K562 (cell line): Measurements from ENCODE around the gene IQCM. TPM values are rescaled to one million over a fixed set of nuclear protein-coding genes. Genes with fewer than 3 reads are reported as not detected.

Experiments used
- ATAC-seq: fragments of 200-7000 bp; cut with Tn5 transposase; 3 replicates; pipeline ENCODE4 v1.9.1; 2020; ENCODE audit warnings: moderate library complexity
- BruUV-seq: library from RNA; stranded (reverse); fragments of 400-500 nt; replicated peaks from 2 replicates; lab custom pipeline; 2021; lab: Mats Ljungman, UMichigan
- CTCF ChIA-PET: fragments of 300-600 bp; formaldehyde crosslinking; extraction: SDS; loops from one replicate; lab custom pipeline; 2021; ENCODE audit warnings: low intra/inter-chr PET ratio; lab: Yijun Ruan, JAX
- POLR2A ChIA-PET: fragments of 300-600, 350-650 bp; sonication (Branson Sonifier 250); formaldehyde crosslinking; extraction: SDS; loops from one replicate; lab custom pipeline; 2021; ENCODE audit warnings: antibody characterized with exemption, inconsistent platforms; lab: Yijun Ruan, JAX
- DNase-seq, 4 experiments: peaks; one replicate each; pipeline versions ENCODE4 v3.0.0 to v3.0.0-alpha.2; 2011 to 2018; ENCODE audit warnings: low spot score in 3 of 4, mixed read lengths in 3 of 4; ENCODE audit errors: extremely low read depth in 1 of 4
- FAIRE-seq: peaks from 2 replicates; lab custom pipeline; 2011; peaks lifted over from hg19 to GRCh38; lab: Jason Lieb, UNC
- H2AFZ ChIP-seq: 2 replicates; pipeline ENCODE4 v1.6.0; 2011; ENCODE audit warnings: low read depth, low read length, control low read depth, inconsistent platforms
- H3K27ac ChIP-seq: fragments of 200-600 bp; 3 replicates; pipeline ENCODE4 v1.8.0; 2011; ENCODE audit warnings: low read depth, mild to moderate bottlenecking, control low read depth, inconsistent platforms, low read length, moderate library complexity, mixed read lengths; ENCODE audit errors: extremely low read depth
- H3K27me3 ChIP-seq, 2 experiments: fragments of 300-600 bp in 1 of 2; 2 replicates in 1 of 2; 3 replicates in 1 of 2; pipeline versions ENCODE4 v1.6.0 to v1.8.0; 2011; ENCODE audit warnings: inconsistent platforms in 2 of 2, low read length in 2 of 2, mild to moderate bottlenecking in 1 of 2, mixed read lengths in 1 of 2, moderate library complexity in 1 of 2; ENCODE audit not compliant: control insufficient read depth in 2 of 2, insufficient read depth in 2 of 2
- H3K36me3 ChIP-seq: fragments of 300-600 bp; 3 replicates; pipeline ENCODE4 v1.8.0; 2011; ENCODE audit warnings: mild to moderate bottlenecking, low read length, inconsistent platforms; ENCODE audit not compliant: control insufficient read depth, insufficient read depth
- H3K4me1 ChIP-seq, 2 experiments: fragments of 200-600 bp in 1 of 2; replicated peaks in 1 of 2; 2 replicates in 1 of 2; 3 replicates in 1 of 2; pipeline versions ENCODE4 v1.5.1 to v1.8.0; 2011; ENCODE audit warnings: inconsistent platforms in 2 of 2, low read length in 2 of 2, mild to moderate bottlenecking in 1 of 2, mixed read lengths in 1 of 2, moderate library complexity in 1 of 2; ENCODE audit not compliant: control insufficient read depth in 2 of 2, insufficient read depth in 2 of 2
- H3K4me2 ChIP-seq: 2 replicates; pipeline ENCODE4 v1.6.1; 2011; ENCODE audit warnings: low read length, control low read depth, inconsistent platforms, mixed read lengths; ENCODE audit not compliant: insufficient read depth
- H3K4me3 ChIP-seq: fragments of 200-600 bp; sonication (generic), shearing (Covaris generic); 2 replicates; pipeline ENCODE4 v1.5.1; 2016; ENCODE audit warnings: control low read depth, inconsistent platforms
- H3K79me2 ChIP-seq: fragments of 200-600 bp; 3 replicates; pipeline ENCODE4 v1.8.0; 2011; ENCODE audit warnings: low read length, inconsistent platforms; ENCODE audit not compliant: control insufficient read depth, insufficient read depth
- H3K9ac ChIP-seq, 2 experiments: 2 replicates each; pipeline versions ENCODE4 v1.6.0 to v1.6.1; 2011; ENCODE audit warnings: low read depth in 2 of 2, low read length in 2 of 2, control low read depth in 1 of 2, inconsistent platforms in 1 of 2, mild to moderate bottlenecking in 1 of 2, mixed read lengths in 1 of 2; ENCODE audit not compliant: insufficient read depth in 1 of 2
- H3K9me1 ChIP-seq: one replicate; pipeline ENCODE4 v1.6.0; 2011; ENCODE audit warnings: inconsistent platforms, mild to moderate bottlenecking, low read length, moderate library complexity; ENCODE audit not compliant: control insufficient read depth, insufficient read depth
- H3K9me3 ChIP-seq: replicated peaks from 2 replicates; pipeline ENCODE4 v1.5.1; 2011; ENCODE audit warnings: low read depth, low read length, inconsistent platforms; ENCODE audit not compliant: control insufficient read depth, insufficient read depth
- H4K20me1 ChIP-seq: replicated peaks from 2 replicates; pipeline ENCODE4 v1.6.1; 2011; ENCODE audit warnings: low read length, inconsistent platforms, mixed read lengths; ENCODE audit not compliant: control insufficient read depth, insufficient read depth
- COPS2 ChIP-seq: fragments of 450-650 bp; conservative IDR thresholded peaks from 2 replicates; pipeline ENCODE4 v1.6.1; 2016; ENCODE audit warnings: mild to moderate bottlenecking, moderate library complexity
- FOXK1 ChIP-seq: sonication (generic); formaldehyde crosslinking; IDR thresholded peaks from 2 replicates; pipeline ENCODE4 v1.8.0; 2022; ENCODE audit warnings: missing genetic modification reagents, mild to moderate bottlenecking, borderline replicate concordance
- HOXB6 ChIP-seq: fragments of 250-450 bp; sonication (Bioruptor Pico); IDR thresholded peaks from 2 replicates; pipeline ENCODE4 v1.5.1; 2022; ENCODE audit warnings: mild to moderate bottlenecking, borderline replicate concordance
- JUND ChIP-seq, 2 experiments: IDR thresholded peaks; 2 replicates in 1 of 2; 3 replicates in 1 of 2; pipeline ENCODE4 v1.6.1; 2011; ENCODE audit warnings: borderline replicate concordance in 2 of 2, low read depth in 2 of 2, low read length in 2 of 2, improper control_type of control experiment in 1 of 2, missing biosample characterization in 1 of 2, missing genetic modification characterization in 1 of 2, missing genetic modification reagents in 1 of 2
- ZNF239 ChIP-seq: fragments of 250-450 bp; sonication (Bioruptor Pico); IDR thresholded peaks from 2 replicates; pipeline ENCODE4 v1.4.0; 2020; ENCODE audit warnings: mild to moderate bottlenecking
- WGBS: fragments of 100-300 bp; shearing (Covaris generic); methylation state at CpG from one replicate; pipeline ENCODE4 v1.1.6; 2016; ENCODE audit warnings: low coverage, mixed read lengths; ENCODE audit not compliant: insufficient coverage; ENCODE audit errors: missing lambda C conversion rate; 5-methylcytosine and 5-hydroxymethylcytosine counted together
- in situ Hi-C: fragments of 300-500 bp; cut with MboI; formaldehyde crosslinking; loops from 4 replicates; pipeline ENCODE4 v1.15.0; 2018; ENCODE audit warnings: inconsistent platforms, mixed read lengths
- intact Hi-C: fragments of 100-400 bp; cut with micrococcal nuclease; formaldehyde crosslinking; loops from 2 replicates; pipeline ENCODE4 v1.14.2; 2022
- polyA plus RNA-seq, 8 experiments: library from polyadenylated mRNA; depleted of rRNA in 4 of 8; stranded (reverse) in 5 of 8; unstranded in 3 of 8; fragments of >200 nt; fragmentation: Nextera tagmentation in 2 of 8; fragmentation: Illumina TruSeq in 1 of 8; extraction: Ambion mirVana in 2 of 8; extraction: Trizol in 1 of 8; gene quantifications; 2 replicates each; pipeline versions ENCODE4 v1.2.1 to v1.2.3, GENCODE V29; 2011 to 2014; ENCODE audit warnings: inconsistent platforms in 1 of 8, missing spikeins in 1 of 8
- total RNA-seq, 7 experiments: library from RNA; depleted of rRNA in 6 of 7; stranded (reverse); fragments of >200 nt in 6 of 7; fragmentation: Illumina TruSeq in 2 of 7; extraction: Trizol in 2 of 7; gene quantifications; 2 replicates each; pipeline versions ENCODE4 v1.2.1 to v1.2.3, GENCODE V29; 2011 to 2021; ENCODE audit warnings: low replicate concordance in 1 of 7
- TF ChIP-seq, protein P1 (sequence below): fragments of 200-400 bp; formaldehyde crosslinking; IDR thresholded peaks from 2 replicates; pipeline ENCODE4 v1.6.1; 2017; ENCODE audit warnings: mild to moderate bottlenecking, low read depth, low read length, moderate library complexity
- TF ChIP-seq, protein P2 (sequence below): sonication (generic); formaldehyde crosslinking; IDR thresholded peaks from 2 replicates; pipeline ENCODE4 v1.8.1; 2023; ENCODE audit warnings: mild to moderate bottlenecking, missing genetic modification reagents

IQCM gene
- total and polyA plus RNA-seq, 9 of the 15 experiments (the other 6 are each of a cell fraction or from before 2014, with no cell fraction given), result not detected

DNA sequence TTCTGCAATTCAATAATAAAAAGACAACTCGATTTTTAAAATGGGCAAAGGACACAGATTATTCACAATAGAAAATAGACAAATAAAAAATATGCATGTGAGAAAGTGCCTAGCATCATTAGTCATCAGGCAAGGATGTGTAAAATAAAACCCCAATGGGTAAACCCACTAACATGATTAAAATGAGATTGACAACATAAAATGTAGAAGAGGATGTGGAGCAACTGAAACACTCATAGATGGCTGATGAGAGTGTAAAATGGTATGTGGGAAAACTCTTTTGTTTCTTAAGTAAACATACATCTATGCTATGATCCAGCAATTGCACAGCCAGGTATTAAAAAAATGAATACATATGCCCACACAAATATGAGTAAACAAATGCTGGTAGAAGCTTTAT lies 177.6 kb downstream of the IQCM start (continued):
- TF ChIP-seq, protein P1, sequence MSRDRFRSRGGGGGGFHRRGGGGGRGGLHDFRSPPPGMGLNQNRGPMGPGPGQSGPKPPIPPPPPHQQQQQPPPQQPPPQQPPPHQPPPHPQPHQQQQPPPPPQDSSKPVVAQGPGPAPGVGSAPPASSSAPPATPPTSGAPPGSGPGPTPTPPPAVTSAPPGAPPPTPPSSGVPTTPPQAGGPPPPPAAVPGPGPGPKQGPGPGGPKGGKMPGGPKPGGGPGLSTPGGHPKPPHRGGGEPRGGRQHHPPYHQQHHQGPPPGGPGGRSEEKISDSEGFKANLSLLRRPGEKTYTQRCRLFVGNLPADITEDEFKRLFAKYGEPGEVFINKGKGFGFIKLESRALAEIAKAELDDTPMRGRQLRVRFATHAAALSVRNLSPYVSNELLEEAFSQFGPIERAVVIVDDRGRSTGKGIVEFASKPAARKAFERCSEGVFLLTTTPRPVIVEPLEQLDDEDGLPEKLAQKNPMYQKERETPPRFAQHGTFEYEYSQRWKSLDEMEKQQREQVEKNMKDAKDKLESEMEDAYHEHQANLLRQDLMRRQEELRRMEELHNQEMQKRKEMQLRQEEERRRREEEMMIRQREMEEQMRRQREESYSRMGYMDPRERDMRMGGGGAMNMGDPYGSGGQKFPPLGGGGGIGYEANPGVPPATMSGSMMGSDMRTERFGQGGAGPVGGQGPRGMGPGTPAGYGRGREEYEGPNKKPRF, result no peak
- TF ChIP-seq COPS2 (no peak), ZNF239 (CRISPR knock-in tag) (no peak), JUND (IDR thresholded peaks at IDR 0.05; ENCODE audit: borderline replicate concordance, low read depth, low read length) (no peak), JUND (tag; IDR thresholded peaks at IDR 0.05; ENCODE audit: borderline replicate concordance, low read depth, low read length) (no peak)
- TF ChIP-seq, protein P2, sequence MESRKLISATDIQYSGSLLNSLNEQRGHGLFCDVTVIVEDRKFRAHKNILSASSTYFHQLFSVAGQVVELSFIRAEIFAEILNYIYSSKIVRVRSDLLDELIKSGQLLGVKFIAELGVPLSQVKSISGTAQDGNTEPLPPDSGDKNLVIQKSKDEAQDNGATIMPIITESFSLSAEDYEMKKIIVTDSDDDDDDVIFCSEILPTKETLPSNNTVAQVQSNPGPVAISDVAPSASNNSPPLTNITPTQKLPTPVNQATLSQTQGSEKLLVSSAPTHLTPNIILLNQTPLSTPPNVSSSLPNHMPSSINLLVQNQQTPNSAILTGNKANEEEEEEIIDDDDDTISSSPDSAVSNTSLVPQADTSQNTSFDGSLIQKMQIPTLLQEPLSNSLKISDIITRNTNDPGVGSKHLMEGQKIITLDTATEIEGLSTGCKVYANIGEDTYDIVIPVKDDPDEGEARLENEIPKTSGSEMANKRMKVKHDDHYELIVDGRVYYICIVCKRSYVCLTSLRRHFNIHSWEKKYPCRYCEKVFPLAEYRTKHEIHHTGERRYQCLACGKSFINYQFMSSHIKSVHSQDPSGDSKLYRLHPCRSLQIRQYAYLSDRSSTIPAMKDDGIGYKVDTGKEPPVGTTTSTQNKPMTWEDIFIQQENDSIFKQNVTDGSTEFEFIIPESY, result no peak
- TF ChIP-seq, all 486 proteins: peak for 0

DNA sequence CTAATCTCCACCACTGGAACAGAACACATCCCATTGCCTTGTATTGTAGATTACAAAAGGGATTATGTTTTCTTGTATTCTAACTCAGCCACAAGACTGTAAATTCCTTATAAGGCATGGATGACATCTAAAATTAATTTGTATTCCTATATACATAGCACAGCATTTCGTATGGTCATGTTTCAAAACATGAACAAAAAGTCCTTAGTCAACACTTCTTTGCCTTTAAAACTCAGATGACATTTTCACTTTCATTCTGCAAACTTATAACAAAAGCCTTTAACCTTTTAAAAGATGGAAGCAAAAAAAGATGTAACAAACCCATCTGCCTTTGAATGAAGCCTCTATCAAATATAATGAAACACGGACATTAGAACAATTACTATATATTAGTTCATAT lies 181.3 kb downstream of the IQCM start:
- ChIA-PET POLR2A (no interaction called here), CTCF (no interaction called here)
- H3K79me2 ChIP-seq, result no peaks in the 10 kb centered on the region
- H3K4me3 ChIP-seq, result no peak overlapping the region
- no peaks in the 10 kb centered on the region for H3K4me1 ChIP-seq
- no TSS peak for BruUV-seq
- no peaks in the 10 kb centered on the region for H3K36me3 ChIP-seq
- WGBS, result 3% methylated on average over 2 of the region's 2 CpGs
- H3K27me3 ChIP-seq, result no peaks in the 10 kb centered on the region
- in situ Hi-C loops (no loop called here), intact Hi-C loops (no loop called here)
- TF ChIP-seq FOXK1 (CRISPR knock-in tag) (no peak), HOXB6 (CRISPR knock-in tag) (no peak)
- H3K4me2 ChIP-seq, result no peak overlapping the region
- no peak for FAIRE-seq
- H3K27ac ChIP-seq, result no peak overlapping the region
- H3K9me3 ChIP-seq, result no peaks in the 10 kb centered on the region; the same call in 1 of the 2 replicates
- H3K9ac ChIP-seq, result no peak overlapping the region
- no peaks in the 10 kb centered on the region for H3K9me1 ChIP-seq
- H4K20me1 ChIP-seq, result no peaks in the 10 kb centered on the region
- DNase-seq, result no peak
- no peak for ATAC-seq
- no peak overlapping the region for H2AFZ ChIP-seq
